ENCODE results near the gene TECPR2. TPM values are rescaled to one million over a fixed set of nuclear protein-coding genes. Genes with fewer than 3 reads are reported as not detected.

TECPR2 gene
- total RNA-seq, 2 experiments from 2014 or later = 4.7 to 5.0 TPM

DNA sequence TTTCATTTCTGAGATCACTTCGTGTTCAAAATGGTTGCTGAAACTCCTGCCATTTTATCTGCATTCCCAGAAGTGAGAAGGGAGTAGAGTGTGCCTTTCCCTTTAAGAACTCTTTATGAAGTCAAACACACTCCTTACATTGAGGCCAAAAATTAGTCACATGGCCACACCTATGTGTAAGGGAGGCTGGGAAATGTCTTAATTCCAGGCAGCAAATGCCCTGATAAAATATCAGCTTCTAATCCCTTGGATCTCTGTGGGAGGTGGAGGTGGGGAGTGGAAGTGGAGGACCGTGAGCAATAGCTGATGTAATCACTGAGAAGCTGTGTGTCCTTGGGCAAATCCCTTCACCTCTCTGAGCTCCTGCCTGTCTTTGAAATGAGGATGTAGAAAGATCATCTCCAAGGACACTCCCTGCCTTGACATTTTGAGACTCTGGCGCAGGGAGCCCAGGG lies 169.5 kb downstream of the TECPR2 start:
- no peak for DNase-seq
- no peak for ATAC-seq
- CTCF ChIA-PET = interaction anchor here (0.8 to 2.9 kb wide), 2 partner anchors 8 to 63 kb away, joined by 3 to 12 read pairs; no protein-coding TSS in a partner anchor
- Mint-ChIP-seq H3K36me3 (ENCODE audit: low read depth) (no peaks in the 10 kb centered on the region), H3K4me3 (no peak overlapping the region), H3K9me3 (no peaks in the 10 kb centered on the region), H3K4me1 (ENCODE audit: low read depth) (no peaks in the 10 kb centered on the region), H3K27me3 (no peaks in the 10 kb centered on the region), H3K27ac (no peak overlapping the region)
- TF ChIP-seq, protein P1, sequence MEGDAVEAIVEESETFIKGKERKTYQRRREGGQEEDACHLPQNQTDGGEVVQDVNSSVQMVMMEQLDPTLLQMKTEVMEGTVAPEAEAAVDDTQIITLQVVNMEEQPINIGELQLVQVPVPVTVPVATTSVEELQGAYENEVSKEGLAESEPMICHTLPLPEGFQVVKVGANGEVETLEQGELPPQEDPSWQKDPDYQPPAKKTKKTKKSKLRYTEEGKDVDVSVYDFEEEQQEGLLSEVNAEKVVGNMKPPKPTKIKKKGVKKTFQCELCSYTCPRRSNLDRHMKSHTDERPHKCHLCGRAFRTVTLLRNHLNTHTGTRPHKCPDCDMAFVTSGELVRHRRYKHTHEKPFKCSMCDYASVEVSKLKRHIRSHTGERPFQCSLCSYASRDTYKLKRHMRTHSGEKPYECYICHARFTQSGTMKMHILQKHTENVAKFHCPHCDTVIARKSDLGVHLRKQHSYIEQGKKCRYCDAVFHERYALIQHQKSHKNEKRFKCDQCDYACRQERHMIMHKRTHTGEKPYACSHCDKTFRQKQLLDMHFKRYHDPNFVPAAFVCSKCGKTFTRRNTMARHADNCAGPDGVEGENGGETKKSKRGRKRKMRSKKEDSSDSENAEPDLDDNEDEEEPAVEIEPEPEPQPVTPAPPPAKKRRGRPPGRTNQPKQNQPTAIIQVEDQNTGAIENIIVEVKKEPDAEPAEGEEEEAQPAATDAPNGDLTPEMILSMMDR (IDR thresholded peaks at IDR 0.05) = no peak
- intact Hi-C loops (cut with micrococcal nuclease) = no loop called here
- POLR2A ChIA-PET = no interaction called here

DNA sequence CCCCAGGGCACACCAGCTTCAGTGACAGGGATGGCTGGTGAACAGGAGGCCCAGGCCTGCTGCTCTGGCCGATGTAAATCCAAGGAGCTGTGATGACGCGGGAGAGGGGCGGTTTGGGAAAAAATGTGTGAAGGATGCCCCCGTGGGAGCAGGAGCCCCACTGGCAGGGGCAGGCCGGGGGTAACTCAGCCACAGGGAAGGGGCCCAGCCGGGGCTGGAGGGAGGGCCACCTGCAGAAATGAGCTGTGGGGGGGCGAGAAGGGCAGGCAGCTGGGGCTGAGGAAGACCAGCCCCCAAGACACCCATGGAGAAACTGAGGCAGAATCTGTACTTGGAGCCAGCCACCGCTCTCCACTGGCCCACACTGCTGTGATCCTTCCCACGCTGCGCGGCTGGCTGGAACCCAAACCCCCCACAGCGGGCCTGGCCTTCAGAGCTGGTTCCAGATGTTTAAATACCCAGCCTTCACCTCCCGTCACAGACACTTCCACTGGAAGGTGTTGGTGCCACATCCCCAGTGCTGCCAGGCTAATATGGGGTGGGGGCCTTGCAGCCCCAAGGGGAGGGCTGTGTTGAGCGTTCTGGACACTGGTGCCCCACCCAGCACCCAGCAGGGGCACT lies 175.3 kb downstream of the TECPR2 start:
- ChIA-PET CTCF (interaction anchor here (0.8 to 2.3 kb wide), 3 partner anchors 13 to 57 kb away, joined by 3 to 8 read pairs (median 3); no protein-coding TSS in a partner anchor), POLR2A (interaction anchor here (0.7 kb wide), 1 partner anchor 13 kb away, joined by 3 read pairs; no protein-coding TSS in a partner anchor)
- intact Hi-C loops (cut with micrococcal nuclease) = no loop called here
- no peak overlapping the region for H3K4me3 Mint-ChIP-seq
- H3K27ac Mint-ChIP-seq = no peak overlapping the region
- H3K27me3 Mint-ChIP-seq = peaks cover 3% of the 10 kb centered on the region
- no peak for DNase-seq
- H3K36me3 Mint-ChIP-seq (ENCODE audit: low read depth) = no peaks in the 10 kb centered on the region
- TF ChIP-seq, protein P1 (IDR thresholded peaks at IDR 0.05) = no peak
- H3K4me1 Mint-ChIP-seq (ENCODE audit: low read depth) = no peaks in the 10 kb centered on the region
- no peaks in the 10 kb centered on the region for H3K9me3 Mint-ChIP-seq
- ATAC-seq = no peak

DNA sequence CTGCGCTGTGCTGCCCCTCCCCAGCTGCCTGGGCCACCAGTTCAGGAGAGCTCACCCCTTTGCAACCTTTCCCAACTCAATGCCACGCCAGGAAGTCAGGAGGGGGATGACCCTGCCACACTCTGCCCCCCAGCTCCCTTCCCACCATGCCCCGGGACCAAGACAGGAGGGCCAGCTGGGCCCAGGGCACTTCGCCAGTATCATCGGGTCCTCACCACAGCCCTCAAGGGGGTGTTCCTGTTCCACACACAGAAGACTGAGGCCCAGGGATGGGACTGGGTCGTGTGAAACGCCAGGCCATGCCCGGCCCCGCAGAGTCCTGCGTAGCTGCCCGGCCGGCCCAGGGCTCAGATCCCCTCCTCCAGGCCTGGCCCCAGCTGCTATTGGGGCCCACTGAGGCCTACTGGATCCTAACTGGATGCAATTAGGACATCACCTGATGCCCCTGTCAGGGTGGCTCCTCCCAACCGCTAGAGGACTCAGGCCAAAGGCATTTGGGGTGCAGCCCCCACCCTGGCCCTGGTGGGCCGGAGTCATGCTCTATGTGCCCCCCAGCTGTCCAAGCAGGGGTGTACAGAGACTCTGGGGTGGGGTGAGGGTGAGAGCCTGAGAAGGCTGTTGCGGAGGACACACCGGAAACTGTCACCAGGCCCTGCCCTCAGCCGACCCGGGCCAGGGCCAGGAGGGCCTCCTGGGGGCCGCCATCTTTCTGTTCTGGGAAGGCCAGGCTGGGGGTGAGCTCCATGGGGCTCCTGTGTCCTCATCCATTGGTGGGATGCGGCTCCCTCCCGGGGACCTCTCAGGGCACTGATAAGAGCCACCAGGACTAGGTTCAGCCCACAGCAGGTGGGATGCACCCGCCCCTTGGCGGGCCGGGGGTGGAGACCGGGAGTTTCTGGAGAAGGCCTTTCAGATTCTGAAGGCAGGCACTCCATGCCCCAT lies 176.1 kb downstream of the TECPR2 start:
- Mint-ChIP-seq H3K9me3 (no peaks in the 10 kb centered on the region), H3K27me3 (peaks cover 4% of the 10 kb centered on the region), H3K36me3 (ENCODE audit: low read depth) (no peaks in the 10 kb centered on the region), H3K4me1 (ENCODE audit: low read depth) (no peaks in the 10 kb centered on the region), H3K4me3 (no peak overlapping the region), H3K27ac (no peak overlapping the region)
- POLR2A ChIA-PET = interaction anchor here (0.7 kb wide), 1 partner anchor 14 kb away, joined by 3 read pairs; no protein-coding TSS in a partner anchor
- CTCF ChIA-PET = interaction anchor here (2.3 kb wide), 1 partner anchor 14 kb away, joined by 8 read pairs; no protein-coding TSS in a partner anchor
- DNase-seq (no peak), ATAC-seq (no peak)
- TF ChIP-seq, protein P1 (IDR thresholded peaks at IDR 0.05) = no peak
- intact Hi-C loops (cut with micrococcal nuclease) = no loop called here

DNA sequence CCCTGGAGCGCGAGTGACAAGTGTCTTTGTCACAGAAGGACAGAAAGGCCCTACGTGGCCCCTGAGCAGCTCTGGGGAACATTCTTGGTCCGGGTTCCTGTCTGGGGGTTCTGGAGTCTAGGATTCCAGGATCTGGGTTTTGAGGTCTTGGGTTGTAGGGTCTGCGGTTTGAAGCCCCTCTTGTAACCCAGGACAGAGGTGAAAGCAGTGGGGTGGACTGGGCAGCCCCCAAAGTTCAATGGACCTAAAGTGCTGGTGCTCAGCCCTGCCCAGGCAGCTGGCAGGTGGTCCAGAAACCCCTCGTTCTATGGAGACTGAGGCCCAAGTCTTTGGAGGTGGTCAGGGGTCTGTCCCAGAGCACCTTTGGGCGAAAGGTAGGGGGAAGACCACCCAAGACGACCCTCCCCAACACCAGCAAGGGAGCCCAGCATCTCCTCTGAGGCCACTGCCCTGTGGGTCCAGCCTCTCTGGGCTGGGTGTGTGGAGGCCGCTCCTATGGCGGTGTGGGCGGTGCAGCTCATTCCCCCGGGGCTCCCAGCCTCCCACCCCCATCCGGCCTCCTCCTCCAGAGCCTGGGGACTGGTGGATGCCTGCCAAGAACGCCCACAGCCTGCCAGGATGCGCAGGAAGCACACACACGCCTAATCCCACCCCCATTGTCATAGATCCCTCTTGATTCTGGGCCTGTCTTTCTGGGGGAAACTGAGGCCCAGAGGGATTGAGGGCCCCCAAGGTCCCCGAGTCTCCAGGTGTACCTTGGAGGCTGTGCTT lies 177.0 kb downstream of the TECPR2 start:
- H3K4me3 Mint-ChIP-seq = no peak overlapping the region
- no peak overlapping the region for H3K27ac Mint-ChIP-seq
- ChIA-PET CTCF (interaction anchor here (2.3 kb wide), 1 partner anchor 15 kb away, joined by 8 read pairs; no protein-coding TSS in a partner anchor), POLR2A (no interaction called here)
- H3K4me1 Mint-ChIP-seq (ENCODE audit: low read depth) = no peaks in the 10 kb centered on the region
- H3K27me3 Mint-ChIP-seq = peaks cover 7% of the 10 kb centered on the region
- intact Hi-C loops (cut with micrococcal nuclease) = no loop called here
- TF ChIP-seq, protein P1 (IDR thresholded peaks at IDR 0.05) = no peak
- no peaks in the 10 kb centered on the region for H3K36me3 Mint-ChIP-seq (ENCODE audit: low read depth)
- ATAC-seq = no peak
- DNase-seq = no peak
- no peaks in the 10 kb centered on the region for H3K9me3 Mint-ChIP-seq
